ENCODE results near the gene RASL10A. TPM values are rescaled to one million over a fixed set of nuclear protein-coding genes. Genes with fewer than 3 reads are reported as not detected.

The RASL10A gene
- total RNA-seq, 6 donors from 2014 or later = 1.2 to 33.5 (median 2.0) TPM

DNA sequence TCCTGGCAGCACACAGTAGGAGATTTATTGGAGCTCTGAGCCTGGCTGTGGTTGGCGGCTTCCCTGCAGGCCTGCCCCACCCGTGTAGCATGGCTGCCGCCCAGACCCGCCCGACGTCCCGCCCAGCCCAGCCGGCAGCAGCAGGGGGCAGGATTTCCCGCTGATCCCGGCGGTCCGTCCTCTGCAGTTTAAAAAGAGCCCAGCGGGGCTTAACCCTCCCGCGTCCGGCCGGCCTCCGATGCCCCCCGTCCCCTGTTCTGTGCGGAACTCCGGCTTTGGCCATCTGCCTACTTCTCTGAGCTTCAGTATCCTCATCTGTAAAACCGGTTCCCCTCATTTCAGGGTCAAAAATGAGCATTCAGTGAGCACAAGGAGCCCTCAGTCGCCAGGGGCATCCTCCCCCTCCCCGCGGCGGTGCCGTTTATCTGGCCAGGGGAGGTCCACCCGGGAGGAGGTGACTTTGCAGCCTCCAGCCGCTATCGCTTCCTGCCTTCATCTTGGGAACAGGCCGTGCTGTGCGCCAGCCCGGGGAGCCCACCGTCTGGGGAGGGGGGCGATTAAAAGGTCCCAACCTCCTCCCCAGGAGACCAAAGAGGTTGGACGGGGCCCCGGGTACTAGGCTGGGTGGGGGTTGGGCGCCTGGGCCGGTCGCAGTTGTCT lies 9.2 kb downstream of the RASL10A start, which contains the start of gene GAS2L1:
TSS of gene GAS2L1 (plus strand) at position 476 of the 660 bp plus-strand sequence. CDS start 1,456 bp downstream, outside the sequence.
- Histone ChIP-seq H3K9me3 (no peaks in the 10 kb centered on the region), H3K4me3 (peak within 1 kb of the TSS; percentile 67 to 79 (median 72)), H3K4me1 (peaks cover 49 to 69% (median 55%) of the 10 kb centered on the region in 4 donors), H3K27ac (peak within 1 kb of the TSS; percentile 76 to 90 (median 86)), H3K27me3 (no peaks in the 10 kb centered on the region), H3K36me3 (peaks cover 0 to 4% (median under 1%) of the 10 kb centered on the region in 4 donors)
- WGBS, 2 donors = 0% methylated on average over 9 to 29 of the region's 40 CpGs
- DNase-seq (peak; percentile 83 to 95), ATAC-seq (ENCODE audit: low FRiP score in 2 of 2) (peak; percentile 84 to 85)
- TF ChIP-seq, protein P1, sequence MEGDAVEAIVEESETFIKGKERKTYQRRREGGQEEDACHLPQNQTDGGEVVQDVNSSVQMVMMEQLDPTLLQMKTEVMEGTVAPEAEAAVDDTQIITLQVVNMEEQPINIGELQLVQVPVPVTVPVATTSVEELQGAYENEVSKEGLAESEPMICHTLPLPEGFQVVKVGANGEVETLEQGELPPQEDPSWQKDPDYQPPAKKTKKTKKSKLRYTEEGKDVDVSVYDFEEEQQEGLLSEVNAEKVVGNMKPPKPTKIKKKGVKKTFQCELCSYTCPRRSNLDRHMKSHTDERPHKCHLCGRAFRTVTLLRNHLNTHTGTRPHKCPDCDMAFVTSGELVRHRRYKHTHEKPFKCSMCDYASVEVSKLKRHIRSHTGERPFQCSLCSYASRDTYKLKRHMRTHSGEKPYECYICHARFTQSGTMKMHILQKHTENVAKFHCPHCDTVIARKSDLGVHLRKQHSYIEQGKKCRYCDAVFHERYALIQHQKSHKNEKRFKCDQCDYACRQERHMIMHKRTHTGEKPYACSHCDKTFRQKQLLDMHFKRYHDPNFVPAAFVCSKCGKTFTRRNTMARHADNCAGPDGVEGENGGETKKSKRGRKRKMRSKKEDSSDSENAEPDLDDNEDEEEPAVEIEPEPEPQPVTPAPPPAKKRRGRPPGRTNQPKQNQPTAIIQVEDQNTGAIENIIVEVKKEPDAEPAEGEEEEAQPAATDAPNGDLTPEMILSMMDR (IDR thresholded peaks at IDR 0.05) = peak; percentile 64 to 85 (median 76)
- TF ChIP-seq POLR2A (IDR thresholded peaks at IDR 0.05) (no peak), EP300 (IDR thresholded peaks at IDR 0.05) (no peak), POLR2AphosphoS5 (IDR thresholded peaks at IDR 0.05) (peak; percentile 28 to 40)

DNA sequence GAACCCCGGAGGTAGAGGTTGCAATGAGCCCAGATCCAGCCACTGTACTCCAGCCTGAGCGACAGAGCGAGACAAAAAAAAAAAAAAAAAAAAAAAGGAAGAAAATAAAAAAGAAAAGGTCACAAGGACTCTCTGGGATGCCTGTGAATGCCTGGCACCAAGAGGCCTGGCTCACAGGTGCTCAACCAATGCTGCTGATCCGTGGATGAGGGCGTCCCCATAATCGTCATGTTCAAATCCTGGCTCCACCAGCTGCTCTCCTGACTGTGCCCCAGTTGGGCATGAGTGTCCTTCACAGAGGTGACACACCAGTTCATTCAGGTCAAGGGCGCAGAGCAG lies 9.7 kb downstream of the RASL10A start:
- Histone ChIP-seq H3K9me3 (no peaks in the 10 kb centered on the region), H3K27me3 (no peaks in the 10 kb centered on the region), H3K27ac (peak overlapping the region; percentile 76 to 90 (median 86)), H3K4me1 (peaks cover 45 to 64% (median 50%) of the 10 kb centered on the region in 4 donors), H3K4me3 (peak overlapping the region in 3 of 4 donors; percentile 67 to 79 (median 75)), H3K36me3 (peaks cover 0 to 9% (median 6%) of the 10 kb centered on the region in 4 donors)
- WGBS, 2 donors = 59 to 62% methylated on average over 6 to 7 of the region's 7 CpGs
- ATAC-seq (ENCODE audit: low FRiP score in 2 of 2) = no peak
- TF ChIP-seq POLR2A (IDR thresholded peaks at IDR 0.05) = no peak
- TF ChIP-seq, protein P1 (IDR thresholded peaks at IDR 0.05) = no peak
- TF ChIP-seq POLR2AphosphoS5 (IDR thresholded peaks at IDR 0.05) = no peak
- no peak for TF ChIP-seq EP300 (IDR thresholded peaks at IDR 0.05)
- DNase-seq = no peak

DNA sequence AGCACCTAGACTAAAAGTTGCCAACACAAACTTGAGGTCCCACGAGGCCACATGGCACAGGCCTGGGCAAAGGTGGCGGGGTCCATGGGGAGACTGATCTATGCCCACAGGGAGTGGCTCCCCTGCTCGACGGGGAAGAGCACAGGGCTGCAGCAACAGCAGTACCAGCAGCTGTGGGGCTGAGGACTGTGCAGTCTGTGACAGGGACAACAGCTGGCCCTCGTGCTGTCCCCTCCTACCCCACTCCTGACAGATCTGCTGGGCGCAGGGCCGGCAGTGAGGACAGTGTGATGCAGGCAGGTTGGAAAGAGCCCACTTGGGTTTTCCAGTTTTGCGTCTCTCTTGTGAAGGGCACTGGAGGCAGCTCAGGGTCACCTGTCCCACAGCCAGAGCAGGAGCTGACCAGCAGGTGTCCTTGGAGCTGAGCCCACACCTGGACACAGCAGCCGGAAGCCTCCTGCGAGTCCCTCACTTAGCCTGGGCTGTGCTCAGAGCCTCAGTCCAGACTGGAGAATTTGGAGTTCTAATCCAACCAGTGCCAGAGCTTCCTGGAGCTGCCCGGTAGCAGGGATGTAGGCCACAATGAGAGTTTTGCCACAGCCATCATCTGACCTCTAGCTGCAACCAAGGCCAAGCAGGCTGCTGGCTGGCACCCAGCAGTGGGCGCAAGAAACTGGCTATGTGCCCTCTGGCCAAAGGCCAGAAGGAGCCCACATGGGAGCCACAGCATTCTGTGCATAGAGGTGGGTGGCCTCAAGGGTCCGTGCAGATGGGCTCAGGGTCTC lies 12.6 kb downstream of the RASL10A start:
- peaks cover 19 to 36% (median 35%) of the 10 kb centered on the region in 4 donors for H3K36me3 ChIP-seq
- 44% methylated on average over 13 of the region's 13 CpGs; no CpG with 5 or more reads in 1 of the 2 donors for WGBS, 2 donors
- ATAC-seq (ENCODE audit: low FRiP score in 2 of 2) = peak in 1 of 2 donors; percentile 6
- no peak for TF ChIP-seq POLR2AphosphoS5 (IDR thresholded peaks at IDR 0.05)
- no peak for TF ChIP-seq POLR2A (IDR thresholded peaks at IDR 0.05)
- TF ChIP-seq, protein P1 (IDR thresholded peaks at IDR 0.05) = no peak
- no peak for TF ChIP-seq EP300 (IDR thresholded peaks at IDR 0.05)
- peaks cover 16 to 35% (median 21%) of the 10 kb centered on the region in 4 donors for H3K4me1 ChIP-seq
- no peaks in the 10 kb centered on the region for H3K9me3 ChIP-seq
- DNase-seq = peak in 1 of 2 donors; percentile 68
- peak overlapping the region in 3 of 4 donors; percentile 26 to 61 (median 45) for H3K27ac ChIP-seq
- H3K27me3 ChIP-seq = no peaks in the 10 kb centered on the region
- no peak overlapping the region for H3K4me3 ChIP-seq

- Histone ChIP-seq H3K4me1 (peaks cover 11 to 29% (median 16%) of the 10 kb centered on the region in 4 donors), H3K9me3 (no peaks in the 10 kb centered on the region), H3K4me3 (no peak overlapping the region), H3K27me3 (no peaks in the 10 kb centered on the region), H3K36me3 (peaks cover 25 to 41% (median 41%) of the 10 kb centered on the region in 4 donors), H3K27ac (peak overlapping the region in 1 of 4 donors; percentile 26)
- 38 to 59% methylated on average over 1 to 2 of the region's 2 CpGs for WGBS, 2 donors
- ATAC-seq (ENCODE audit: low FRiP score in 2 of 2) (no peak), DNase-seq (no peak)
- TF ChIP-seq POLR2A (IDR thresholded peaks at IDR 0.05) (no peak), POLR2AphosphoS5 (IDR thresholded peaks at IDR 0.05) (no peak), EP300 (IDR thresholded peaks at IDR 0.05) (no peak)
- TF ChIP-seq, protein P1 (IDR thresholded peaks at IDR 0.05) = no peak
Measured at GRCh38 chr22:29302402-29302680, 13.2 kb downstream of the RASL10A start.
